GF-D8 (cell line): ENCODE results near the gene ZNF22.

Source experiments
- DNase-seq: peaks from one replicate; lab custom pipeline; 2025; lab: John Stamatoyannopoulos, UW

ZNF22 gene

GRCh38 chr10:45015590-45015989, 14.9 kb downstream of the ZNF22 start:
- no peak for DNase-seq

- no peak for DNase-seq
Observed at GRCh38 chr10:45023426-45023825, 22.7 kb downstream of the ZNF22 start.

DNA sequence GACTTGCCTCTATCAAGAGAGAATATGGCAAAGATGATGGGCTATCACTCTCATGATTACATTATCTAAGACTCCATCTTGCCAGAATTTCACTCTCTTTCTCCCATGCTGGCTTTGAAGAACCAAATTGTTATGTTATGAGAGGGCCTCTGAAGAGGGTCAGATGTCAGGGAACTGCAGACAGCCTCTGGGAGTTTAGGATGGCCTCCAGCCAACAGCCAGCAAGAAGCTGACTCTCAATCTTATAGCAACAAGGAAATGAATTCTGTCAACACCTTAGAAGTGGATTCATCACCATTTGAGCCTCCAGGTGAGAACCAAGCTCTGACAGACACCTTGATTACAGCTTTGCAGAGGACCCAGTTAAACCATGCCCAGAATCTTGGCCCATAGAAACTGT, 33.6 kb downstream of the ZNF22 start:
- no peak for DNase-seq

DNA sequence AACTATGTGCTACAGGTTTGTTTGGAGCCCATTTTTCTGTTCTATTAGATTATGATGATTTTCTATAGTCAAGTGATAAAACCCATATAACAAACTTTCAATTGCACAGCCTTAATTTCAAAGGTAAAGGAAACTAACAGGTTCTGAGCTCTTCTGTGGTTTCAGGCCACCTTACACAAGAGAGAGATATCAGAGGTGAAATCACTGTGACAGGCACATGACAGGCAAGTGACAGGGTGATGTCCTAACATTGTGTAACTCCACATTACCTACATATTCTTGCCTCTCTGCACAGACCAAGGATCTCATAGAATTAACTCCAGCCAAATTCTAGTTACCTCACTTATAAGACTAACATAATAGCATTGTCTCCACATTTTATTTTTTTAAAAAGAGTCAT, 35.0 kb downstream of the ZNF22 start:
- no peak for DNase-seq

DNA sequence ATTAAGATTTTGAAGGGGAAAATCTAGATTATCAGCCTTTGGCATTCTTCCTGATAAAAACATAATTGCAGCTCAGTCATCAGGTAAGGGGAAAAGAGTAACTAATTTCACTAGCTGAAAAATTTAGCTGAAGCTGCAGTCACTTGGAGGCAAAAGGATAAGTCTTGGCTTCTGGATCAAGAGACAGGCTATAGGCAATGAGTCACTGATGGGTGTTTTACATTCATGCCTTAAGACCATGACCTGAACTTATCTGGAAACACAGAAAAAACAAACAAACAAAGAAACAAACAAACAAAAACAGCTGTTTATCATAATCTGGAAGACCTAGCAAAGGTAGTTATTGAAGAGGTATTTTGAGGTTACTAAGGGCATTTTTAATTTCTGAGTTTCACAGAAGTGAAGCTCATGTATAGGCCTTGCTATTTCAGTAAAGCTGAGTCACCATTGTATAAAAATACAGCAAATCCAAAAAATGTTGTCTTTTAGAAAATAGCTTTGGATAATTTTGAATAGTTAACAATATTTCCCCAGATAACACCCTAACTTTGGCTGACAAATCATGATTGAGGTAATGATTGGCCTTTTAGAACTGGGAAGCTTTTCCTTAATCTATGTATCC, 40.3 kb downstream of the ZNF22 start:
- DNase-seq: no peak

- no peak for DNase-seq
Observed at GRCh38 chr10:45044290-45044689, 43.6 kb downstream of the ZNF22 start.

GRCh38 chr10:45050551-45051235, 50.0 kb downstream of the ZNF22 start:
- DNase-seq: no peak

DNA sequence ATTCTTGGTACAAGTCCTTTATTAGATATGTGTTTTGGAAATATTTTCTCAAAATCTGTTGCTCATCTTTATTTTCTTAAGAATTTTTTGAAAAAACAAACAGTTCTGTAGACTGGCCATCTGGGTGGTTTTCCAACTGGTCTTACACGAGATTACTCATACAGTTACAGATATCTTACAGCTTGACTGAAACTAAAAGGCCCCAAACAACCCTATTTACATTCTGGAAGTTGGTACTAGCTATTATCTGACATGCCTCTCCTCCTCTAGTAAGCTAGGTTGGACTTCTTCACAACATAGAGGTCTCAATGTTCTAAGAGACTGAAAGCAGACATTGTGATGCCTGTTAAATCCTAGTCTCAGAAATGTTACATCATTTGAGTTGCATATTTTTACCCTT, 52.0 kb downstream of the ZNF22 start:
- DNase-seq: no peak

GRCh38 chr10:45053569-45054100, 52.9 kb downstream of the ZNF22 start:
- DNase-seq: no peak
